Measurements from ENCODE around the gene JPT1.

- no peak for TF ChIP-seq CTCF (IDR thresholded peaks at IDR 0.05; ENCODE audit: low read length)
- no peak for TF ChIP-seq EZH2phosphoT487 (IDR thresholded peaks at IDR 0.05; ENCODE audit: low read length)
- no peak for TF ChIP-seq EZH2 (optimal IDR thresholded peaks at IDR 0.05; ENCODE audit: low read depth, low read length)
These were observed 14.7 kb upstream of the JPT1 start for GRCh38 chr17:75168998-75169397.
